IMR-90 (cell line): ENCODE data around the gene IMPDH1. TPM values are rescaled to one million over a fixed set of nuclear protein-coding genes. Genes with fewer than 3 reads are reported as not detected.

Experiments
- ATAC-seq: fragments of 200-7000 bp; cut with Tn5 transposase; 2 replicates; pipeline ENCODE4 v1.9.1; 2020; ENCODE audit warnings: low read depth, mild to moderate bottlenecking, moderate library complexity
- BruUV-seq: library from RNA; stranded (reverse); fragments of 400-500 nt; replicated peaks from 2 replicates; lab custom pipeline; 2021; lab: Mats Ljungman, UMichigan
- CTCF ChIA-PET: fragments of 300-600 bp; formaldehyde crosslinking; extraction: SDS; loops from one replicate; lab custom pipeline; 2021; ENCODE audit warnings: antibody characterized with exemption; lab: Yijun Ruan, JAX
- POLR2A ChIA-PET: fragments of 300-600 bp; sonication (Branson Sonifier 250); formaldehyde crosslinking; loops from one replicate; lab custom pipeline; 2022; ENCODE audit warnings: antibody characterized with exemption; ENCODE audit not compliant: unreplicated experiment; lab: Charles Lee
- DNase-seq: peaks from one replicate; pipeline ENCODE4 v3.0.0; 2013
- H2AFZ ChIP-seq: replicated peaks from 2 replicates; pipeline ENCODE3; 2013; ENCODE audit warnings: low read length, mild to moderate bottlenecking; ENCODE audit not compliant: poor library complexity
- H2AK5ac ChIP-seq: 2 replicates; pipeline ENCODE4 v1.6.1; 2013; ENCODE audit warnings: low read depth, low read length, inconsistent platforms
- H2AK9ac ChIP-seq: replicated peaks from 2 replicates; pipeline ENCODE3; 2013; ENCODE audit warnings: mild to moderate bottlenecking, low read depth, low read length, moderate library complexity; ENCODE audit not compliant: poor library complexity
- H2BK120ac ChIP-seq: 2 replicates; pipeline ENCODE4 v1.6.1; 2013; ENCODE audit warnings: low read depth, low read length, inconsistent platforms
- H2BK15ac ChIP-seq: 3 replicates; pipeline ENCODE4 v1.6.1; 2013; ENCODE audit warnings: low read depth, low read length, inconsistent platforms
- H2BK20ac ChIP-seq: 2 replicates; pipeline ENCODE4 v1.6.1; 2013; ENCODE audit warnings: low read depth, mild to moderate bottlenecking, inconsistent platforms, low read length, moderate library complexity
- H2BK5ac ChIP-seq: 2 replicates; pipeline ENCODE4 v1.6.1; 2013; ENCODE audit warnings: mild to moderate bottlenecking, low read depth, low read length, inconsistent platforms; ENCODE audit not compliant: poor library complexity, severe bottlenecking
- H3K14ac ChIP-seq: replicated peaks from 2 replicates; pipeline ENCODE4 v1.6.1; 2013; ENCODE audit warnings: low read depth, low read length, inconsistent platforms
- H3K18ac ChIP-seq: 2 replicates; pipeline ENCODE4 v1.6.1; 2013; ENCODE audit warnings: low read depth, low read length, control low read depth
- H3K23ac ChIP-seq: 2 replicates; pipeline ENCODE4 v1.6.1; 2013; ENCODE audit warnings: low read depth, low read length, inconsistent platforms
- H3K27ac ChIP-seq: 2 replicates; pipeline ENCODE4 v1.5.1; 2013; ENCODE audit warnings: mild to moderate bottlenecking, control low read depth, low read length; ENCODE audit not compliant: insufficient read depth
- H3K27me3 ChIP-seq: 2 replicates; pipeline ENCODE4 v1.6.1; 2013; ENCODE audit warnings: low read length; ENCODE audit not compliant: control insufficient read depth, insufficient read depth
- H3K36me3 ChIP-seq: 2 replicates; pipeline ENCODE4 v1.6.1; 2013; ENCODE audit warnings: low read length, mixed read lengths; ENCODE audit not compliant: control insufficient read depth, insufficient read depth
- H3K4ac ChIP-seq: 2 replicates; pipeline ENCODE4 v1.6.1; 2013; ENCODE audit warnings: low read depth, low read length, inconsistent platforms
- H3K4me1 ChIP-seq: 2 replicates; pipeline ENCODE4 v1.6.1; 2013; ENCODE audit warnings: low read length, mixed read lengths; ENCODE audit not compliant: control insufficient read depth, insufficient read depth
- H3K4me2 ChIP-seq: 2 replicates; pipeline ENCODE4 v1.6.1; 2013; ENCODE audit warnings: low read depth, mild to moderate bottlenecking, control low read depth, low read length, moderate library complexity
- H3K4me3 ChIP-seq: 2 replicates; pipeline ENCODE4 v1.5.1; 2013; ENCODE audit warnings: low read depth, mild to moderate bottlenecking, control low read depth, low read length, moderate library complexity; ENCODE audit not compliant: insufficient read depth
- H3K56ac ChIP-seq: 2 replicates; pipeline ENCODE4 v1.6.1; 2013; ENCODE audit warnings: low read length, inconsistent platforms; ENCODE audit not compliant: insufficient read depth; ENCODE audit errors: extremely low read depth
- H3K79me1 ChIP-seq, 2 experiments: 2 replicates each; pipeline ENCODE4 v1.6.1; 2013; ENCODE audit warnings: low read length in 2 of 2, inconsistent platforms in 1 of 2, low read depth in 1 of 2
- H3K9ac ChIP-seq: 2 replicates; pipeline ENCODE4 v1.6.1; 2013; ENCODE audit warnings: low read depth, low read length, control low read depth
- H3K9me1 ChIP-seq: 2 replicates; pipeline ENCODE4 v1.6.1; 2013; ENCODE audit warnings: low read length, inconsistent platforms; ENCODE audit not compliant: insufficient read depth
- H3K9me3 ChIP-seq: 2 replicates; pipeline ENCODE4 v1.6.1; 2013; ENCODE audit warnings: low read length; ENCODE audit not compliant: control insufficient read depth, insufficient read depth
- H4K20me1 ChIP-seq: 2 replicates; pipeline ENCODE4 v1.6.1; 2013; ENCODE audit warnings: low read length, inconsistent platforms; ENCODE audit not compliant: insufficient read depth
- H4K5ac ChIP-seq: 2 replicates; pipeline ENCODE4 v1.6.1; 2013; ENCODE audit warnings: mild to moderate bottlenecking, low read depth, low read length, control low read depth
- H4K8ac ChIP-seq, 2 experiments: 2 replicates each; pipeline ENCODE4 v1.6.1; 2013; ENCODE audit warnings: low read depth in 2 of 2, low read length in 2 of 2, control low read depth in 1 of 2, inconsistent platforms in 1 of 2
- H4K91ac ChIP-seq: 2 replicates; pipeline ENCODE4 v1.6.1; 2013; ENCODE audit warnings: low read depth, low read length, inconsistent platforms; ENCODE audit not compliant: insufficient read depth
- BHLHE40 ChIP-seq: fragments of 150-350 bp; IDR thresholded peaks from 2 replicates; pipeline ENCODE4 v1.6.1; 2016; ENCODE audit warnings: mild to moderate bottlenecking, low read depth, low read length
- POLR2A ChIP-seq: IDR thresholded peaks from 2 replicates; pipeline ENCODE4 v1.6.1; 2012; ENCODE audit warnings: mild to moderate bottlenecking, low read depth, low read length
- RCOR1 ChIP-seq: IDR thresholded peaks from 2 replicates; pipeline ENCODE4 v1.6.1; 2012; ENCODE audit warnings: mild to moderate bottlenecking, low read length, improper control_type of control experiment; ENCODE audit not compliant: insufficient replicate concordance
- WGBS, 2 experiments: methylation state at CpG; one replicate each; pipeline versions ENCODE4 v1.1.5 to v1.1.7; 2013; ENCODE audit warnings: missing lambda C conversion rate in 2 of 2; ENCODE audit not compliant: insufficient read length in 1 of 2; ENCODE audit errors: extremely low coverage in 2 of 2; 5-methylcytosine and 5-hydroxymethylcytosine counted together
- dilution Hi-C: fragments of 300-500 bp; cut with HindIII; formaldehyde crosslinking; loops from one replicate; pipeline ENCODE4 v1.14.3; 2018; ENCODE audit warnings: low sequenced_read_pairs; ENCODE audit not compliant: unreplicated experiment
- in situ Hi-C: fragments of 300-500 bp; cut with MboI; formaldehyde crosslinking; loops from 3 replicates; pipeline ENCODE4 v1.14.3; 2019; ENCODE audit warnings: low sequenced_read_pairs, inconsistent platforms, mixed read lengths
- intact Hi-C: fragments of 100-400 bp; cut with micrococcal nuclease; formaldehyde crosslinking; loops from 2 replicates; pipeline ENCODE4 v1.10.0; 2022
- polyA plus RNA-seq, 3 experiments: library from polyadenylated mRNA; depleted of rRNA; stranded (reverse); fragments of >200 nt; gene quantifications; 2 replicates each; pipeline ENCODE4 v1.2.3, GENCODE V29; 2012; ENCODE audit warnings: low replicate concordance in 1 of 3
- total RNA-seq: library from RNA; depleted of rRNA; stranded (reverse); fragments of >200 nt; gene quantifications from 2 replicates; pipeline ENCODE4 v1.2.3, GENCODE V29; 2012

The IMPDH1 gene
- total and polyA plus RNA-seq, 2 of the 4 experiments (the other 2 are of a cell fraction), result 49.5 to 69.3 TPM

- in situ Hi-C loops (no loop called here), intact Hi-C loops (no loop called here), dilution Hi-C loops (no loop called here)
- H2BK20ac ChIP-seq, result no peak overlapping the region
- H3K4me3 ChIP-seq, result no peak overlapping the region
- H3K36me3 ChIP-seq, result no peaks in the 10 kb centered on the region
- H4K91ac ChIP-seq, result no peak overlapping the region
- peaks cover 2% of the 10 kb centered on the region for H3K4me1 ChIP-seq
- H3K79me1 ChIP-seq, result no peaks in the 10 kb centered on the region
- DNase-seq (no peak), ATAC-seq (no peak)
- no peak overlapping the region for H2BK120ac ChIP-seq
- no peak overlapping the region for H2BK15ac ChIP-seq
- no peaks in the 10 kb centered on the region for H3K9me3 ChIP-seq
- no peak overlapping the region for H3K4ac ChIP-seq
- ChIA-PET POLR2A (no interaction called here), CTCF (interaction anchor here (0.6 kb wide), 1 partner anchor 27 kb away, joined by 3 read pairs; no protein-coding TSS in a partner anchor)
- TF ChIP-seq RCOR1 (no peak), POLR2A (no peak), BHLHE40 (no peak)
- H2AFZ ChIP-seq, result no peak overlapping the region
- H2BK5ac ChIP-seq, result no peak overlapping the region
- no peak overlapping the region for H4K8ac ChIP-seq
- H3K27me3 ChIP-seq, result peaks cover 17% of the 10 kb centered on the region
- H4K5ac ChIP-seq, result no peak overlapping the region
- H3K18ac ChIP-seq, result no peak overlapping the region
- no peaks in the 10 kb centered on the region for H3K9me1 ChIP-seq
- H4K20me1 ChIP-seq, result no peaks in the 10 kb centered on the region
- H2AK5ac ChIP-seq, result no peak overlapping the region
- no peak overlapping the region for H2AK9ac ChIP-seq
- no peak overlapping the region for H3K4me2 ChIP-seq
- no peak overlapping the region for H3K27ac ChIP-seq
- H3K23ac ChIP-seq, result no peak overlapping the region
- H3K56ac ChIP-seq, result no peak overlapping the region
- H3K14ac ChIP-seq, result no peak overlapping the region
- 80% methylated on average over 2 of the region's 3 CpGs; no CpG with 5 or more reads in 1 of the 2 experiments for WGBS, 2 experiments
- H3K9ac ChIP-seq, result no peak overlapping the region
- BruUV-seq, result no TSS peak
Measured at GRCh38 chr7:128422842-128423241, 13.1 kb upstream of the IMPDH1 start.
